ENCODE data around the gene STUM.

Gene STUM

DNA sequence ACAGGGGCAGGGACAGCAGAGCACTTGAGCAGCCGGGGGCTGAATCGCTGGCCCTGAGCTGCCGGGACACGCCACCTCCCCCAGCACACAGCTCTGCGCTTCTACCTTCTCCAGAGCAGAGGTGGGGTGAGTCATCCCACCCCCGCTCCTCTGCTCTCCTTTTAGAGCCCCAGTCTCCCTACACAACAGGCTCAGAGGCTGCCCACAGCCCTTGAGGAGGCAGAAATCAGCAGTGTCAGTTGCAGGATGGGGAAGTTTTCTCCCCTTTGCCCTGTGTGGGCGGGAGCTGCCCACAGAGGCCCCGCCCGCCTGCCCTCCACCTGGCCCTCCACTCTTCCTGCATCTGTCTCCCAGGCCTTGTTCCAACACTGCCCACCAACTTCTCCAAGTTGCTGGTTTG, 94.6 kb downstream of the STUM start:
- DNase-seq, result peak; percentile 72

DNA sequence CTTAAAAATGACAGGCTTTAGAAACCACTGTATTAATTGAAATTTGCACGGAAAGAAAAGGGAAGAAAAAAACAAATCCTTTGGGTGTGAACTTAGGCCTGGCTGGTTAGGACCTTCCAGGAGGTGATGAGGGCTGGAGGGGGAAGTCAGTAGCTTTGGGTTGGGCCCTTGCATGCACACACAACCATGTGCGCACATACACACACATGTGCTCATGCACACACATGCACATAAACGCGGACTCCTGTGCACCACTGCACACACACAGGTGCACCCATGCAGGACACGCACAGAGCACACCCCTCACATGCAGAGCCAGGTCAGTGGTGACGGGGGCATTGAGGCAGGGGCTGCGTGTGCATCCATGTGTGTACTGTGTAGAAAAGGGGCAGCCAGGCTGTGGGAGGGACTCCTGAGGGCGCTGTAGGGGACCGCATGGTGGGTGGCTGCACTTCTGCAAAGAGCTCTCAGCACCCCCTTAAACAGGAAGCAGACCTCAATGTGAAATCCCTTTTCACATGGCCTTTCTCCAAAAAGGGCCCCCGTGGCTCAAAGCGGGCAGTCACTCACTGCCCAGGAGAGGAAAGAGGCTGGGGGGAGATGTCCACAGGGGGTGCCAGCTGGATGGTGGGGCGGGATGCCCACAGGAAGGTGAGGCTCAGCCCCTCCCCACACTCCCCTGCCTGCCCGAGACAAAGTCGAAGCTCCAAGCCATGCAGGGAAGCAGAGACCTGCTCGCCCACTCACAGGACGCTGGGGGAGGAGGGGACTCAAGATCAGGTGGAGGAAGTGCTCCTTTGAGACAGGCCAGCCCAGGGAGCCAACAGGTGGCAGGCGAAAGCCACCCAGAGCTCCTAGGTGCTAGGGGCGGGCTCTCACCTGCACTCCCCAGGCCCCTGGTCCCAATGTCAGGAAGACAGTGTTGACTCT, 95.3 kb downstream of the STUM start:
- peak; percentile 55 for DNase-seq

DNA sequence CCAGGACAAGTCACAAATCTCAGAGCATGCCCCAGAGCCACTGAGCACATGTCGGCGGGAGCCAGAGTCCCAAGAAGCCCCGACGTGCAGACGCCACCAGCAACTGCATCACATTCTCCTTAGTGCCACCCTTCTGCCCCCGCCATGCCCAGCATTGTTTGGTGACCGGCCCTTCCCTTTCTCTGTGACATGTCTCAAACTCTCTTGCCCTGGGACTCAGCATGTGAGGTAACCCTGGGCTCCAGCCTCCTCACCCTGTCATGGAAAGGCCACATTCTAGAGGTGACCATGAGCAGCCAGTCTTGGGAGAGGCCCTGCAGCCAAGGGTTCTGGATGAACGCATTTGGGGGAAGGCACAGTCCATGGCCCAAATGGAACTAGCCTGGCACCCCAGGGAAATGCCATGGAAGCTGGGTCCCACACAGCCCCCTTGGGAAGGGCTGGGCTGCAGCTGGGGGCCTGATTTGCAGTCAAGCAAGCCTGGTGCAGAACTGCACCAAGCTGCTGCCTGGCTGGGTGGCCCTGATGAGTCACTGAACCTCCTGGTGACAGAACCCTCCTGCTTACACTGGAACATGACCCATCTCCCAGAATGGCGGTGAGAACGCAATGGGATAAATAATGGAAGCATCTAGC, 96.1 kb downstream of the STUM start:
- DNase-seq, result no peak

DNA sequence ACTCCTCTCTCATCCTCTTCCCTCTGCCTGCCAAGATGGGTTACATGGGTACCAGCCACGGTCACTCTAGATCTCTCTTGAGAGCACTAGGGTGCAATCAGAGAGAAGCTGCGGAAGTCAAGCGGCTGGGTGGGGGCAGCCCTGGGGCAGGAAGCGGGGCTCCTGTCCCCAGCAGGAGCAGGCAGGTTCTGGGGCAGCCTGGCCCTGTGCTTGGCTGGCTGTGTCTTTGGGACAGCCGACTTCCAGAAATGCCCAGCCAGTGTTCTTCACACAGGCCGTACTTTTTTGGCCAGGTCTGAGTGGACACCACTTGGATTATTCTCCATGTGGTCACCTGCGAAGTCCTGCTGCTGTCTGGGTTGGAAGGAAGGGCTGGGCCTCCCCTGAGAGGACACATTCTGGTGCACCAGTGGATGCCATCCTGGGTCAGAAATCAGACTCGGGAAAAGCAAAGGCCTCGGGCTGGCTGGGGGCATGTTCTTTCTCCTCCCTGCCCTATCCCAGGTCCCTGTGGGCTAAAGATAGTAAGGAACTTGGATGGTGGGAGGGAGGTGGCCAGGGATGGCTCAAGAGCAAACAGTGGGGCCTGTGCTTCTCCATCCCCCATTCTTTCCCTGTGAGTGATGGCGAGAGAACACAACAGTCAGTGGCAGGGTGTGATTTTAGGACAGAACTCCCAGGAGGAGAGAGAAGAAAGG, 96.9 kb downstream of the STUM start:
- no peak for DNase-seq

DNA sequence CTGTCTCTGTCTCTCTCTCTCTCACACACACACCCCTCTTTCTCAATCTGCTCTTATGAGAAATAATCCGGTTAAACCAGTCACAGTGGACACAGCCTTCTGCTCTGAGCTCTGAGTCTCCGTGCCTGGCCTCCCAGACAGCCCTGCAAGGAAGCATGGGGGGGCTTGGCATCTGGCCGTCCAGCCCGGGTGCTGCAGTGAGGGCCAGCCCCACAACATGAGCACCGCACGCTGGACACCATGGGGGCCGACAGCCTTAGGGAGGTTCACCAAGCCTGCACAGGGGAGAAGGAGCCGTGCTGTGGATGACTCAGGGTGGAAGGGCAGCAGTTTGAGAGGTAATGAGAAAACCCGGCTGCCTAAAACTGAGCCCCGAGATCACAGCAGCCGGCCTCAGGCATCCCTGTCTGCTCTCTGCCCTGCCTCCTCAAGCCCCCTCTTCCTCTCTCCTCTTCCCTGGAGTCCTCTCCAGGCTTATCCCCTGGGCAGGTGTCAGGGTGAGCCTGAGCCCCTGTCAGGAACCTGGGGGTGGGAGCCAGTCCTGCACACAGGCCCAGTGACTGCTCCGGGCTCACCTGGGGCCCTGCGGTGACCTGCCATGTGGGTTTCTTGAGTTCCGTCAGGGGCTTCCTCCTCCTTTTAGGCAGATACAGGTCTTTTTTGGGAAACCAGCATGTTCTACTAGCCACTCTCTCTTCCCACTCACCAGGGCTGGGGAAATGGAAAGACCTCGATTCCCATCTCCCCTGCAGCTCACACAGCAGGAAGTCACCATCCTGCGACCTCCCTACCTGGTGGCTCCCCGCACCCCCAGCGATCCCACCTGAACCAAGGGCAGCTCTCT, 97.7 kb downstream of the STUM start:
- DNase-seq, result no peak

DNA sequence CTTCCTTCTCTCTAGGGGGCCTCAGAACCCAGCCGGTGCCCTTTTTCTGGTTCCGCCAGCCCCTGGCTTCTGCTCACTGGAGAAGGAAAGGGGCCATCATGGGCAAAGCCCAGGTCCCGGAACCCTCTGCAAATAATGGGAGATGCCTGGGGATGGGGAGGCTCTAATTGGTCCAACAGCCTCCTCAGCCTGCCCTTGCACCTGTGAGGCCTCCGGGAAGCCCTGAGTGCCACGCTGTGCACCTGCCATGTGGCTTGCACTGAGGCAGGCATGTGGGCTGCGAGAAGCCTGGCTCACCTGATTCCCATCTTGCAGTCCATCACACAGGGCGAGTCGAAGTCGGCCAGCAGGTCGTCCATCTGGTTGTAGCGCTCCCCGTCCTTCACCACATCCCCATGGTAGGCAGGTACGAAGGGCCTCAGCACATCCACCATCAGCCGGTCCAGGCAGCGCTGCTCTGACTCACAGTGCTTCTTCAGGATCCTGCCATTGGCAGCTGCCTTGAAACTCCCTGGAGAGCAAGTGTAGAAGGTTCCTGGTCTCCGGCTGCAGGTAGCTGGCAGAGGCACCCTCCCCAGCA, 98.4 kb downstream of the STUM start:
- no peak for DNase-seq

DNA sequence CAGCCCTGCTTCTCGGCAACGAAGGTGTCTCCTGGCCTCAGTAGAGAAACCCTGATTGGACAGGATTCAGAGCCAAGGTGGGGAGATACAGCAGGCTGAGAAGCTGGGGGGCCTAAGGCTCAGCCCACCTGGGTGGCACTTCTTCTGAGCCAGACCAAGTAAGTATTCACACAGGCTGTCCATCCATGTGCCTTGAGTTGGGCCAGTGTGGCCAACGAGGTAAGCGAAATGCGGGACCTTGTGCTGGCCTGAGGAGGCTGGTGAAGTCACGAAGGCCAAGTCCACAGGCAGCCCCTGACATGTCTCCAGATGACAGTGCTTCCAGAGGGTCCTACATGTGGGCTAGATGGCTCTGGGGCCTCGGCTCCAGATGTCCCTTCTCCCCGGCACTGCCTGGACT, 99.2 kb downstream of the STUM start:
- DNase-seq, result no peak

DNA sequence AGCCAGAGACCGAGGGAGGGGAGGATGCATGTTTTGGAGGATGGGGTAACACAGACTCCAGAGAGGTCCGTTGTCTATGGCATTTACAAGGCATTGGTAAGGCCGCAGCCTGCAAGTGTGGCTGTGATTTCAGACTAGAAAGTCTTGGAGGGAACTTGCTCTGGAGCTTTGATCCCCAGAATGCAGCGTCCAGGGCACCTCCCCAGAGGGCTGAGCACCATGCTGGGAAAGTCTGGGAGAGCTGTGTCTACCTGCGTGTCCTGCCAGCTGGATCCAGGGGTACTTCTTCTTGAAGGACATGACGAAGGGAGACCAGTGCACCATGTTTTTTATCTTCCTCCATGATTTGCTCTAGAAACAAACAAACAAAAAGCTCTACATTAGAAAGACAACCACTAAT, 99.9 kb downstream of the STUM start:
- DNase-seq, result no peak

DNA sequence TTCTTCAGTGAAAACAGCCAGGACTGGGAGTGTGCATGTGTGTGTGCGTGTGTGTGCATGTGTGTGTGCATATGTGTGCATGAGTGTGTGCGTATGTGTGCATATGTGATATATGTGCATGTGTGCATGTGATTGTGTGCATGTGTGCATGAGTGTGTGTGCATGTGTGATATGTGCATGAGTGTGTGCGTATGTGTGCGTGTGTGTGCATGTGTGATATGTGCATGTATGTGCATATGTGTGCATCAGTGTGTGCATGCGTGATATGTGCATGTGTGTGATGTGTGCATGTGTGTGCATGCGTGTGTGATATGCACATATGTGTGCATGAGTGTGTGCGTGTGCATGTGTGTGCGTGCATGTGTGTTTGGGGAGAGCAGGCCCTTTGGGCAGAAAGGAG, 100.7 kb downstream of the STUM start:
- DNase-seq, result no peak

DNA sequence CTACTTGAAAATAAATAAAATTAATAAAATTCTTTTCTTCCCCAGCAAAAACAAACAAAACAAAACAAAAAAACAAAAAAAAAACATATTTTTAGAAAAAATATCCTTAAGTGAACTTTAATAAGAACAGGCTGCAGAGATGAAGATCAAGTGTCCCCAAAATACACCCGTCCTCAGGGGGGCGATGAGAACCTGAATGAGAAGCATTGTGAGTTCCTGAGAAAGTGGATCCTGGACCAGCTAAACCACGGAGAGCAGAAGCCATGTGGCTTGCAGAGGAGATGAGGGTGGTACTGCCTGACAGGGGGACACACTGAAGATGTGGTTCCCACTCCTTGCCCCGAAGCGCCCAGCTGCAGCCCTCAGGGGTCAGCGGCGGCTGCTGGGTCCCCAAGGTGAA, 101.2 kb downstream of the STUM start:
- peak; percentile 68 for DNase-seq

DNA sequence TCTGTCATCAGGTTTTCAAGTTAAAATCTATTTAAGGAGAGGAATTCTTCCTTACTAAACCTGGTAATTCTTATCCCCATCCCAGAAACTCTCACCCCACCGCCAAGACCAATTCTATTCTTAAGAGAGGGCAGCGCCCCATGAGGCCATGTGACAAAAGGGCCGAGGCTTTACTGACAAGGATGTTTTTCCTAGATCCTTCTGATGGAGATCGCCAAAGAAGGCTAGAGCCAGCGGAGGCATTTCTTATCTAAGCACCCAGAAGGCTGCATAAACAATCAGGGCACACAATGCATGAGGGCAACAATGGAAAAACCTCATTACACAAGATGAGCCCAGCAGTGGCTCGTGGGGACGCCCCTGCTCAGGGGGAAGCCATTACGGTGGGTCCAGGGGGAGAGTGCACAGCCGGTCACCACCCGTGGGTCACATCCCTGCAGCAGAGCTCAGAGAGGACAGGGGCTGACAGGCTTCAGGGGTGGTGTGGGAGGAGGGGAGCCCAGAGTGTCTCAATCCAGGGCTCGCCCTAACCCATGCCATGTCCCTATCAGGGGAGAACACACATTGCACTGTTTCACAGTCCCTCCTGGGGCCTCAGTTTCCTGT, 101.8 kb downstream of the STUM start:
- peak; percentile 88 for DNase-seq

DNA sequence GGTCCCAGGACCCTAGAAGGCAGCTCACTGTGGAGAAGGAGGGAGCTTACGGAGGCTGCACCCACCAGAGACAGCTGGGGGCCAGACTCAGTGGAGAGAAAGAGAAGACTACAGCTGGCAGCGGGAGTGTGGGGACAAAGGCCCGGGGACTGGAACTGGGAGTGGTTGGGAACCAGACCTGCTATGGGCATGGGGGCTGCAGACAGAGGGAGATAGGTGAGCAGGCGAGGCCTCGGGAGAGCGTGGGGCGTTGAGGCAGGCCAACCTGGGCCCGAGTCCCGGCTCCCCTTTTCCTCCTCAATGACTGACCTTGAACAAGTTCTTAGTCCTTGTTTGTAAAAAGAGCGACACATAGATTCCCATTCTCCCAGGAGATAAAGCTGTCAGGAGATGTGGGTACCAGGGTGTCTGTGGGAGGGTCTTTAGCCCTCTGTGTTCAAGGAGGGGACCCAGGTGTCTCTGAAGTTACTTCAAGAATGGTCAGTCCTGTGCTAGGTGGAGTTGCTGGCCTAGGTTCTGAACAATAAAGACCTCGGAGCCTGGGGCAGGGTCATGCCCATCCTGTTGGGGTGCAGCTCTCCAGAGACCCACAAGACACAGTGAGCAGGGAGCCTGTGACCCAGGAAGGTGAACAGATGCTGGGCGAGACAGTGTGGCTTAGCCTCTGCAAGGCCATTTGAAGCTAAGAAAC, 102.6 kb downstream of the STUM start:
- no peak for DNase-seq

DNA sequence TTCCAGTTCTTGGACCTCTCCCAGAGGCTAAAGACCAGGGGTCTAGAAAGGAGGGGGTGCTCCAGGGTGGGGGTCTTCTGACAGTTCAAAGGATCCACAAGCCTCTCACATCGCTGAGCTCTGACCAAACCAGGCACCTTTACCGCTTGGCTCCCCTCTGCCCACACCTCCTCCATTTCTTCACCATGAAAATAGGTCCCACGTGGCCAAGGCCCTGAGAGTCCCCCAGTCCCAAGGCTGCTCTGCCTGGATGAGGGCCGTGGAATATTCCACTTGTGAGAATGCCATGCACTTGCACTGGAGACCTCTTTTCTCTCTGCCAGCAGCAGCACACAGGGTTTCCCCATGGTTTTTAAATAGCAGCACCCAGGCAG, 103.2 kb downstream of the STUM start:
- no peak for DNase-seq

DNA sequence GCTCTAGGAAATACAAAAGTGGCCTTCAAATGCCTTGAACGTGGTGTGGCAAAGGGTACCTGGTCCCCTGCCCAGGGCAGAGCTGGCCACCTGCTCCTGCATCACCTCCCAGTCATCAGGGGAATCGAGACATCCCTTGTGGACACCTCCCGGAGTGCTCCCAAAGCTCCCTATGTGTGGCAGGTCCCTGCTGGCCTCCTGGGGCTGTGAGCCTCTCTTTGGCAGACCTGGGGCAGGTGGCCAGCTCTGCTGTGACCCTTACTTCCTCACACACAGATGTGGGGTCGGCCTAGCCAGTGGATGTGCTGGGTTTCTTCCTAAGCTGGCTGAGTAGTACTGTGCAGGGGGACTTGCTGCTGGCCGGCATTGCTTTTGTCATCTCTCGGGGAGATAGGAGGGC, 104.0 kb downstream of the STUM start:
- DNase-seq, result no peak

DNA sequence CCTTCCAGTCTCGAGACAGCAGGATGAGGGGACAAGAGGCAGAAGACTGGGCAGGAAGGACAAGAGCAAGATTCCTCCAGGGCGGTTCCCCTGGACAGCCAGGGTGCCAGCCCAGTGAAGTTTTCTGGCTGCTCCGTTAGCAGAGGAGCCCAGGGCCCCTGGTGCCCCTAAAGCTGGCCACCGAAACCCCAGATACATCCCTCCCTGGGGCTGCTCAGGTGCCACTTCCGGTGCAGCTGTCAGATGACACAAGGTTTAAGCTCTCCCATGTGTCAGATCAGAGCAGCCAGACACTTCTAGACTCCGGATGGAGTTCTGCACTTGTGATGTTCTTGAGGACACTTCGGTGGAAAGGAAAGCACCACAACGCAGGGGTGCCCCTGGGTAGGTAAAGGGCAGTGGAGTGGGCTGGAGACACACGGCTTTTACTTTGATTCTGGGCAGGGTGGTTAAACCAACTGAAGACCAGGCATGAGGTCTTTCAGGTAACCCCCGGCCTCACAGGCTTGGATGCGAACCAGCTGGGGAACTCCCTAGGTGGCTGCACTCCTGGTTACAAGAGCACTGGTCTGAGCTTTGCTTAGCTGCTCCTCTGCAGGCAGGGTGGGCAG, 104.9 kb downstream of the STUM start:
- DNase-seq, result no peak

DNA sequence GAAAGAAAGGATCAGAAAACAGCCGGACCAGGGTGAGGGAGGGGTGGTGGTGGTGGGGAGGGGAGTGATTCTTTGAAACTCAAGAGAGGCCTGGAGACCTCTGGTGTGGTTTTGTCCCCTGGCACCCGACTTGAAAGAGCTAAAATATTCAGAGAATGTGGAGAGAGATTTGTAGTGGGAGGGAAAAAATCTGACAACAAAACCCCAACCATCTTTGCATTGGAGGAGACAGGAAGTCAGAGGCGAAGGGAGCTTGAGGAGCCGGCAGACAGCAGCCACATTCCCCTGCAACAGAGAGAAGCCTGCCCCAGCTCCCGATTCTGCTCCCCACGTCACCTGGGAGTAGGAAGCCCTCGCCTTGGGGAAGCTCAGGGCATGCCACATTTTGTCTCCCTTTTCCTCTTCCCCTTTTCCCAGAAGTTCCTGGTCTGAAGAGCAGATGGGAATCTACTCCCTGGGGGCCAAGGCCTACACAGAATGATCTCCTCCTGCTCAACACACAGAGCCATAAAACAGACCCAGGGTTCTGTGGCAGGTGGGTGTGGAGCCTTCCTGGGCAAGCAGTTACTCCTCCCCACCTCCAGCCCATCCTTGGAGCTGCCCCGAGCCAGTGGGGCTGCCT, 105.6 kb downstream of the STUM start:
- no peak for DNase-seq

DNA sequence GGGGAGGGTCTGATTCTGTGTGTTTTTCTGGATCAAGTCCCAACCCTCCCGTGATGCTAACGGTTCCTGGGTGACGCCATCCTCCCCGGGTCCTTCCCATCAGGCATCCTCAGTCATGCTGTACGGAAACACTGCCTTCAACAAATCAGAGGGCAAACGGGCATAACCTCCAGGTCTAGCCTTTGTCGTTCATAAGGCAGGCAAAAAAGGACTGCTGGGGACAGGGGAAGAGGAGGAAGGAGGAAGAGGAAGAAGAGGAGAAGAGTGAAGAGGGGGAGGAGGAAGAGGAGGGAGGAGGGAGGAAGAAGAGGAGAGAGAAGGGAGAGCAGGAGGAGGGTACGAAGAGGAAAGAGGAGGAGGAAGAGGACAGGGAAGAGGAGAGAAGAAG, 106.1 kb downstream of the STUM start:
- DNase-seq, result no peak

DNA sequence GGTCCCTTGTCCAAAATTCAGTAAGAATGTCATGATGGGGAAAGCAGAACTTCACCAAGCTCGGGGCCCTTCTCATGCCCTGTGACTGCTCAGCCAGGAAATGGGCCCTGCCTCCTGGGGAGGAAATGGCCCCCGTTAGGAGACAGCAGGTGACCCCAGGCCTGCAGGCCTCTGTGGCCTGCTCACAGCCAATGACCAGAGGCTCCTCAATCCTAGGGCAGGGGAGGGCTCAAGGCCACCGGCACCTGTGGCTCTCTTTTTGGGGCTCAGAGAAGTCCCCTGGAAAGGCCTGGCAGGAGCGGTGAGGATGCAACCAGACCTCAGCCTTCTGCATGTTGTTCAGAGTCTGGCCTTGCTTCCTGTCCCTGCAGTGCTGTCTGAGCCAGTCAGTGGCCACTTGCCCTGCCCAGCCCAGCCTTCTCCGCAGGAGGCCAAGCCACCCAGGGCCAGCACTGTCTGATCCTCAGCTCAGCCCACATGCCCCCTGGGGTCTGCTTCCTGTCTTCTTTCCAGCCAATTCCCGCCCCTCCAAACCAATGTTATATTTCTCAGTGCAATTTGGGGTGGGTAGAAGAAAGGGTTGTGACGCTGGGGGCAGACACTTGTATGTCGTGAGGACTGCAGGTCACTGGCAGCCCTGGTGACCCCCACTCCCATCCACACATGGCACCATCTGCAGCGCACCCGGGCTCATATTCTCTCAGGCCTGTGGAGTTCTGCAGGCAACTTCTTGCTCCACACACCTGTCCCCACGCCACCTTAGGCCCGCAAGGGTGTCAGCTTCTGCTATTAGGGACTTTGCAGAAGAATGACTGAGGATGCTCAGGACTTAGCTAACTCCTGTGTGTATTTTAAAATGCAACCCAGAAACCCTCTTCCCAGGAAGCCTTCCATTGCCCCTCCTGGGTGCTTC, 106.9 kb downstream of the STUM start:
- peak; percentile 22 for DNase-seq

DNA sequence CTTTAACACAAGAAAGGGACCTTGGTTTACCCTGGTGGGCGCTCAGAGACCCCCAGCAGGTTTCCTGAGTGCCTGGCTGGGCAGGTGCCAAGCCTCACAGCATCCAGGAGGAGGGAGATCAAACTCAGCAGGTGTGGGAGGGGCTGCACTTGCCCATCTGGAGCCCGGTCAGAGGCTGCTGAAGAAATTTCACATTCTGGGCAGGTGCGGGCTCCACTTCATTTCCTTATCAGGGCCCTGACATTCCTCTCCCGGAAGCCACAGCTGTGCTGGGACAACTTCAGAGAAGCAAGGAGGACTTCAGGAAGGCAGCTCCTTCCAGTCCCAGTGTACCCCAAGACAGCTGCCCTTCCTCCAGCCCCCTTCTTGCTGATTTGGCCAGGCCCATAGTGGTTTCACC, 107.6 kb downstream of the STUM start:
- DNase-seq, result no peak

Measured in hematopoietic multipotent progenitor cell treated with erythropoietin and hydrocortisone succinate and interleukin-3 and kit ligand, for 6 days (in vitro differentiated cells).